Tibial nerve (tissue), 4 donors: ENCODE results near the gene PARM1.

Experiments used
- CTCF ChIP-seq, 5 experiments: fragments of 200-600 bp in 3 of 5; fragments of 450-650 bp in 2 of 5; sonication (generic) in 3 of 5; IDR thresholded peaks; one replicate each; pipeline ENCODE4 v1.5.1; 2016 to 2019; ENCODE audit warnings: antibody characterized with exemption in 5 of 5, mild to moderate bottlenecking in 3 of 5, moderate library complexity in 2 of 5
- EP300 ChIP-seq, 2 donors: sonication (generic); formaldehyde crosslinking; IDR thresholded peaks; one replicate each; pipeline ENCODE4 v1.6.1; 2017; ENCODE audit warnings: antibody characterized with exemption in 2 of 2, mild to moderate bottlenecking in 1 of 2

- TF ChIP-seq EP300 (IDR thresholded peaks at IDR 0.05): no peak
- TF ChIP-seq CTCF (IDR thresholded peaks at IDR 0.05): no peak
These were observed 83.6 kb downstream of the PARM1 start for GRCh38 chr4:75016472-75016871.
